NCI-H2171 treated with DMSO at 0.1 percent for 48 hours (cell line): ENCODE data around the gene TWNK.
A peak's percentile ranks its signal among the peaks of the same experiment; 100 is the strongest.

Experiments used
- DNase-seq: peaks from one replicate; lab custom pipeline; 2025; lab: John Stamatoyannopoulos, UW

Gene TWNK

DNA sequence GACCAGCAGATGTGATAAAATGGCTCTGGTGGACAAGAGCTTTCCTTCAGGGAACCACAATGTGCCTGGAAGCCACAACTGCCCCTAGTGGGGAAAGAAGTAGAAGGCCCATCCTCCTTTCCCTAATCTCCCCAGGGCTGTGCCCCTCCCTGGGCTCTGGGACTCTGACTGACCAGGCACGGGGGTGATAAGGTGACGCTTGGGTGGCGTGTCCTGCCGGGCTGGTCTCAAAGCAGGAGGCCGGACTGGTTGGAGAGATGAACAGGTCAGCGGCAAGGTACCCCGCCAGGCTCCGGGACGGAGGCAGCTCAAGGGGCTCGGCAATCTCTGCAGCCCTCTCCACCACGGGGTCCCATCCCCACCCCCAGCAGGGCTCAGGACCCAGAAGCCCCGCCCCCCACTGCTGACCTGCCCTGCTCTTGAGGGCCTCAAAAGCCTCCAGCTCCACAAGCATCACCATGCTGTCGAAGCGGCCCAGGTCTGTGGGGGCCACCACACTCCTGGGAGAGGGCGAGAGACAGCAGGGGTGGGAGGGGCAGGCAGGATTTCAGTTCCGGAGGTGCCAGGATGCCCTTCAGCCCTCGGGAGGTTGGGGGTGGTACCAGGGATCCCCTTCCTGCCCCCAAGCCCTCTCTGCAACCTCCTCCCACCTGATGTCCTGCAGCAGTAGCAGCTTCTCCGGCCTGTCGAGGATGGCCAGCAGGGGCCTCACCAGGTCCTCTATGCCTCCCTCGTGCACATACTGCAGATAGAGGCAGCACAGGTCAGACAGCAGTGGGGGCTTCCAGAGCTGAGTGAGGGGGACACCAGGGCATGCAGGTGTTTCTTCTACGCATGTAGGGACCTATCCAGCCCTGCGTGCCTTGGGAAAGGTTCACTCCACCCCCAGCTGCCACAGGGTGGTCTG lies 24.4 kb downstream of the TWNK start:
- no peak for DNase-seq

DNA sequence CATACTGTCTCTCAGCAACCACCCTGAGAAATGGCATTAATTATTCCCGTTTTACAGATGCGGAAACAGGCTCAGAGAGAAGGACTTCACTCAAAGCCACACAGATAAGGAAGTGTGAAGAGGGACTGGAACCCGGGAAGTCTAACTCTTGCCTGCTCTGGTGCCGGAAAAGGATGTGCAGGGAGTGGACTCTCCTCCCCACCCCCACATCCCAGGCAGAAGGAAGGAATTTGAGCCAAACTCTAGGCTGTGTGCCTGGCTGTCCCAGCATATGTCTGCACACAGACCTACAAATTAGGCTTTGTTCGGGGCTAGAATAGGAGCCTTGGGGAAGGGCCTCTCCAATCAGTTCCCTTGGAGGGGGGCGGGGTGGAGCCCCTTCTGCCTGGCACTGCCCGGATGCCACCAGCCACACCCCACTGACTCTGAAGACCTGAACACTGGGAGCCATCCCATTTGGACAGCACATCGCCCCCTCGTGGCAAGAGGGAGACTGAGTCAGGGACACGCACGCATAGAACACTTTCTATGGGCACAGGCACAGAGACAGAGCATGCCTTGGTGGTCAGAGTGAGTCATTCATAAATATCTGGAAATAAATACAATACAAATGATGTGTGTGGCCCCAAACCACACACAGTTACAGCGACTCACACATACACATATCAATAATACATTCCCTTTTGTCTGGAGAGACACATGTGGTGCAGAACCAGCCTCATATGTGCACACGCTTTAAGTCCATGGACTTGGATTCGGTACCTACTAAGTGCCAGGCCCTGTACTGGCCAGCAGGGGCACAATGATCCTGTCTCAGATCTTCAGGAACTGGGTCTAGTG lies 25.4 kb downstream of the TWNK start:
- DNase-seq, result peak; percentile 50

DNA sequence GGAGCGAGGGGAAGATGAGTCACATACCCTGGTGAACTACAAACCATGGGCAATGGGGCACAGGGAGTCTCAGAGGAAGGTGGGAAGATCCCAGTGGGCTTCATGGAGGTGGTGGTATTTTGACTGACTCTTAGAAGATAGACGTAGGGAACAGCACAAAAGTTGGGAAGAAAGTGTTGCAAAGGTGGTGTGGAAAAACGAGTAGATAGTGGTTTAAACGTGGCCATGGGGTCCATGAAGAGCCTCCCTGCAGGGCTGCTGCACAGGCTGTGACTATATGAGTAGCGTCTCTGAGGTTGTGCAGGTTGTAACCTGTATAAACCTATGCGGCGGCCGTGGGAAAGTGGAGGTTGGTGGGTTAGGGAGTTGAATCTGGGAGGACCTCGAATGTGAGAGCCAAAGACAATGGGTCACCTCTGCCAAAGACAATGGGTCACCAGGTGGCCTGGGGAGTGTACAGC lies 26.1 kb downstream of the TWNK start:
- DNase-seq, result no peak

DNA sequence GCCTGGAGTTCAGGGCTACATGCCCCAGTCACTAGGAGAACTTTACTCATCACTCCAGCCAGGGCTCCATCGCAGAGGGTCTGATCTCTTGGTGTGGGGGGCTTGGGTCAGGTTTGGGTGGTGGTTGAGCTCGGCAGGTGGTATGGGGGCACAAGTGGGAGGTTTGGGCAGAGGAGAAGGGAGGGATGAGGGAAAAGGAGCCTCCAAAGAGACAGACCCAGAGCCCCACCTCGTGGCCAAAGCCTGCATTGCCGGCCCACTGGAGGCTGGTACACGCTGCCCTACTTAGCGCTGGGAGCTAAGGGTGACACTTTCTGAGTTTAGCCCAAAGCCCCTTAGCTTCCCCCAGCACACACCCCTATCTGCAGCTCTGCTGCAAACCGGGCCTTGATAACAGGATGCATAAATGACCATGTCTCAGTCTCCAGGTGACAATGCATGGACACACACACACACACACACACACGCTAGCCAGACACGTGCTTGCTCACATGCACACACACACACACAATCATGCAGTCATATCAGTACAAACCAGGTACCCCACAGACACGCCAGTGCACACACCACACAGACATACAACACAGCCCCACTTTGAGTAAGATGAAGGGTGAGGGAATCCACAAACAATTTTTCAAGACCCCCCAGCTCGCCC lies 27.0 kb downstream of the TWNK start:
- peak; percentile 16 for DNase-seq

DNA sequence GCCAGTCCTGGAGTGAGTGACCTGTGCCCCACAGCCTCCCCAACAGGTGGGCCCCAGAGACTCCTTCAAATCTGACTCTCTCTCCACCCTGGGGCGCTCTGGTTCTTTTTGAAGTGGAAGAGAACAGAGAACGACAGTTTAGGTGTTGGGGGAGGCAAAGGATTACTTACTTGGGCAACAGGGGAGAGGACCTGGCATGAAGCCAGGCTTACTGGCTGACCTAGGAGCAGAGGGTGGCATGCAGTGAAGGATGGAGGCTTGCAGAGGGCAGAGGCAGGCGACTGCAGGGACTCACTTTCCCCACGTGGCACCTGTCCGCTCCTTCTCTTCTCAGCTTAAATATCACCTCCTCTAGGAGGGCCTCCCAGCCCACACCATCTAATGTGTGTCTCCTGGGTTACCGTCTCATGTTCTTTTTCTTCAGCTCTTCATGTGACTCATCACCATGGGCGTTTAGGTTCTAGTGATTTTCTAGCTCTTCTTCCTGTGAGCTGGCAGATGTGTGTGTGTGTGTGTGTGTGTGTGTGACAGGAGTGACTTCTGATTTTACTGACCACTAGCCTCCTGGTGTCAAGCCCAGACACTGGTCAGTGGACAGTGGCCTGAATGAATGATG lies 27.7 kb downstream of the TWNK start:
- no peak for DNase-seq

DNA sequence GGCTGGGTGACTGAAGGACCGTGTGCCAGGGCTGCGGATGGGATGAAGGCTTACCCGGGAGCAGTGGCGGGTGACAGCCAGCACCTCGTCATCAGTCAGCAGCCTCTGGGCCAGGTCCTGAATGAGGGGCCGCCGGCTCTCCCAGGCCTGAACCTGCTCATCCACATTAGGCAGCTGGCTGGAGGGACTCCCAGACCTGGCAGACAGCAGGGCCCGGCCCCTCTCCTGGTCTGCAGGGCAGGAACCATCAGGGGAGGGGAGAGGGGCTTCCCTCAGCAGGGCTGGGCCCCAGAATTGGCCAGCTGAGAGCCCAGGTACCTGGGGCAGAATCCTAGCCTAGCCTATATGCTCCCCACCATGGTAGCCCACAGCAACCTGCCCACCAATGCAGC lies 28.2 kb downstream of the TWNK start:
- DNase-seq, result no peak

DNA sequence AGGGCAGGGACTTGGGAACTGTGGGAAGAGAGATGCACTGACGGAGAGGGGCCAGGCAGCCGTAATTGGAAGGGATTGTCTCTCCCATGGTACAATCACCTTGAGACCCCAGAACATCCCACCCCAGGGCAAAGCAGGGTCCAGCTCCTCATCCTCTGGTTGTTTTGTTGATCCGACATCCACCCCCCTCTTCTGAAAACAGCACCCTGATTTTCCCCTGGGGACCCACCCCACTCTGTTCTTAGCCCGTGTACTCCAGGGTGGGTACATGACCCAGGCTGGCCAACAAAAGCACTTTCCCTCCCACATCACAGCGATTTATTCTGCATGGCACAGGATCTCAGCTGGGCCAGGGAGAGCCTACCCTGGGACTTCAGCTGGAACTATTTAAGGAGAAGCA lies 29.5 kb downstream of the TWNK start:
- no peak for DNase-seq

DNA sequence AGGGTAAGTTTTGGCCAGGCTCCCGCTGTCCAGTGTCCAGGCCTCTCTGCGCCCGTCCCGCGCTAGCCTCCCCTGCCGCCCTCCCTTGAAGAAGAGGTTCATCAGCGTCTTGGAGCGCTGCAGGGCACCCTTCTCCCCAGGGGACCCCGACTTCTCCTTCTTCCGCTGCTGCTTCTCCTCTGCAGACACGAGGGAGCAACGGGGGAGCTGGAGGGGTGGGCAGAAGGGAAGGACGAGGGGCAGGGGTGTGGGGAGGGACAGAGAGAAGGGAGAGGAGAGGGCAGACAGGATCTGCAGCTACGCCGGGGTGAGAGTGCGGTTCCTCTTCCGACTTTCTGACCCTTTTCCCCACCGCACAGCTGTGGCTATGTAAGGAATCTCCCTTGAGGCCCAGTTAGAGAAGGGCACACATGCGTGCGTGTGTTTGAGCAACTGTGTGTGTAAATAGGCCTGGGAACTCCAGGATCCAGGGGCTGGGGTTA lies 30.8 kb downstream of the TWNK start:
- no peak for DNase-seq

DNA sequence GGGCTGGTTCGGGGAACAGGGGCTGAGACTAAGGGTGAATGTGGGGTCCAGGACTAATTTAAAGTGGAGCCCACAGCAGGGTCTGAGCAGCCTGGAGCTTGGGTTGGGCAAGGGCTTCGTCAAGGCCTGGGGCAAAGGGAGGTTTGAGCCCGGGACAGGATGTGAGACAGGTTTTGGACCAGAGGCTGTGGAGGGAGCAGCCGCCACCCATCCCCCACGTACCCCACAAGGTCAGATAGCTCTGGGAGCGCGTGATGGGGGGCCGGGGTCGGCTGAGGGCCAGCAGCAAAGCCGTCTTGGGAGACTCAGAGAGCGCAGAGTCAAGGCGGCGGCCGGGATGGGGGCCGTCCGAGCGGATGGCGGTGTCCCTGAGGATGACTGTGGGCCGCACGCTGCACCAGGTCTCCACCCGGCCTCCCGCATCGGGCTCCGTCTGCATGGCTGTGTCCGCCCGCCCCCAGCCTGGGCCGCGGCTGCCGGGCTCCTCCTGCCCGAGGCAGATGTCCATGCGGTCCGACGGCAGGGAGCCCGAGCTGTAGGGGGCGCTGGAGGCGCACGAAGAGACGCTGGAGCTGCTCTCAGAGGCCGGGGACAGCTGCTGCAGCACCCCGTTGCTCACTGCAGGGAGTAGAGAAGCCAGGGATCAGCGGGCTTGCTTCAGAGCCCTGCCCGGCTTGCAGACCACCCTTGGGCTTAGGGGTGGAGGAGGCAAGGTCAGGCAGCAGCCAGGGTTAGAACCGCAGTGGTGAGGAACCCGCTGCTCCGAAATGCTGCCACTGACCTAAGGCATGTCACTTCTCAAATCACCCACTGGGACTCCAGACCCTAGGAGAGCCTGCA lies 31.5 kb downstream of the TWNK start:
- DNase-seq, result peak; percentile 64

DNA sequence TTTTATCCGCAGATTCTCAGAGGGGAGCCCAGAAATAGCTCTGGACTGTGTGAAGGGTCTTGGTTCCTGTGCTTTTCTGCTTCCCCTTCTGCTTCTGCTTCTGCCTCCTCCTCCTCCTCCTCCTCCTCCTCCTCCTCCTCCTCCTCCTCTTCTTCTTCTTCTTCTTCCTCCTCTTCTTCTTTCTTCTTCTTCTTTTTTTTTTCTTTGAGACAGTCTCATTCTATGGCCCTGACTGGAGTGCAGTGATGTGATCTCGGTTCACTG lies 32.0 kb downstream of the TWNK start:
- no peak for DNase-seq

DNA sequence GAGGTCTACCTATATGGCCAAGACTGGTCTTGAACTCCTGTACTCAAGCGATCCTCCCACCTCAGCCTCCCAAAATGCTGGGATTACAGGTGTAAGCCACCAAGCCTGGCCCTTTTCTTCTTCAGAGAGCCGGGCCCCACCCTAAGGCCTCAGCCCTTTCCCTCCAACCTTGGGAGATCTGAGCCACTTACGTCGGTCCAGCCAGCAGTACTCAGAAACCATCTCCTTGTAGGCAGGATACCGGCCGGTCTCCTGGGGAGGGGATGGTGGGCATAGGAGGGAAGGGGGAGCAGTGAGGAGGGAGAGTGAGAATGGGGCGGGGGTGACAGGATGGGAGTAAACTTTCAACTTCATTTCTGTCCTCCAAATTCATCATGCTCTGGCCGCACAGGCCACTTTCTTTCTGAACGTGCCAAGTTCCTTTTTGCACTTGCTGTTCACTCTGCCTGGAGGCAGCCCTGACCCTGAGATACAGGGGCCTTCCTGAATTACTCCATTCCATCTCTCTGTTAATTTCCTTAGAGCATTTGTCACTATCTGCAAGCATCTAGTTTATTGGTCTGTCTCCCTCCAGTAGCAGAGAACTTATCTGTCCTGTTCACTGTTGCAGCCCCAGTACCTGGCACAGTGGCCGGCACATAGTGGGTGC lies 33.2 kb downstream of the TWNK start:
- DNase-seq, result no peak

DNA sequence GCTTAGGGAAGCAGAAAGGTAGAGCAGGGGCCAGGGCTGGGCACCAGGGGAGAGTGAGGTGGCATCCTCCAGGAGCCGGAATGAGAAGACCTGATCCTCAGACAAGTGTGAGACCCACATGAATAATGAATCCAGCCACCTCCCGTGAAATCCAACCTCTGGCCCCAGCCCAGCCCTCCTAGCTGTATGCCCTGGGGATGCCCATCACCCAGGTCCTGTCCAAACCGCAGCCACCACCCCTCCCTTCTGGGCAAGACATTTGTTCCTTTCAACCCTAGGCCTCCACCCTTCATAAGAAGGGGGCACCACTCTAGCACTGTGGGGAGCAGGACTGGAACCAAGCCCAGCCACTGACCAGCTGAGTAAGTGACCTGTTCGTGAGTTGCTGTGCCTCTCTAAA lies 33.9 kb downstream of the TWNK start:
- no peak for DNase-seq

DNA sequence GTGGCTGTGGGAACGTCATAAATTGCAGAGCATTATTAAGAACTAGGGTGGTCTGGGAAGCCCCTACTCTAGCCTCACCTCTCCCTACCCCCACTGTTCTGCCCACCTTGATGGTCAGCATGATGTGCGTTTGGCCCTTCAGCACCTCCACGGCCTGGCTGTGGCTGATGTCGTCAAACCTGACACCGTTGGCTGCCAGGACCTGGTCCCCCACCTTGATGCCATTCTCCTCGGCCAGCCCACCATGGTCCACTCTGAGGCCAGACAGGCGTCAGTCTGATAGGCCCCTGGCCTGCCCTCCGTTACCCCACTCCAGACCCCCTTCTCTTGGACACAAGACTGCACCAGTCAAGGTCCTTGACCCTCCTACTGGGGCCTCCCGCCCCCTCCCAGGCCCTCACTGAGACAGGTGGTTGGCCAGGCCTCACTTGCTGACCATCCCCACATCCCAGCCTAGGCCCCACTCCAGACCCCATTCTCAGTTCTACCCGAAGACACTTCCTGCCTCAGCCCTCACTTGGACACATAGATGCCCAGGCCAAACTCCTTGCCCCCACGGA lies 34.4 kb downstream of the TWNK start:
- no peak for DNase-seq

DNA sequence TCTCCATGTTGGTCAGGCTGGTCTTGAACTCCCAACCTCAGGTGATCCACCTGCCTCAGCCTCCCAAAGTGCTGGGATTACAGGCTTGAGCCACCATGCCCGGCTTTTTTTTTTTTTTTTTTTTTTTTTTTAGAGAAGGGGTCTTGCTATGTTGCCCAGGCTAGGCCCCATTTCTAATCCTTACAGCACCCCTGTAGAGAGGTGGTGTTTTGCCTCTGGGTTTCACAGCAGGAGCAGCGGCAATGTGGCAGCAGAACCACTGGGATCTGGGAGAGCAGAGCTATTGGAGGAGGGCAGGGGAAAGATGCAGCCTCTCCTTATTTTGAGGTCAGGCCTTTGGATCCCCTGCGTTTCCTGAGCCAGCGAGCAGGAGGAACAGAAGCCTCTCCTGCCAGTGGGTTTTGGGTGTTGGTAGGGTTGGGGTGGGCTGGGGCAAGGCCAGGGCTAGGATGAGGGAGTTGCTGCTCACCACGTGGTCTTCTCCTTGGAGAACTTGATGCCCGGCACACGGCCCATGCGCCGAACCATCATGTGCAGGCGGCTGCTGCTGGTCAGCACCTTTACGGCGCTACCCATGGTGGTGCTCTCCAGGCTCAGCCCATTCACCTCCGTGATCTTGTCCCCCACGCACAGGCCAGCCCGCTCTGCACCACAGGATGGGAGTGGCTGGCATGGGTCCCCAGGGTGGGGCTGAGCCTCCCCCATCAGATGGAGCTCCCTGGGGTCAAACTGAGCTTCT lies 35.8 kb downstream of the TWNK start:
- no peak for DNase-seq

DNA sequence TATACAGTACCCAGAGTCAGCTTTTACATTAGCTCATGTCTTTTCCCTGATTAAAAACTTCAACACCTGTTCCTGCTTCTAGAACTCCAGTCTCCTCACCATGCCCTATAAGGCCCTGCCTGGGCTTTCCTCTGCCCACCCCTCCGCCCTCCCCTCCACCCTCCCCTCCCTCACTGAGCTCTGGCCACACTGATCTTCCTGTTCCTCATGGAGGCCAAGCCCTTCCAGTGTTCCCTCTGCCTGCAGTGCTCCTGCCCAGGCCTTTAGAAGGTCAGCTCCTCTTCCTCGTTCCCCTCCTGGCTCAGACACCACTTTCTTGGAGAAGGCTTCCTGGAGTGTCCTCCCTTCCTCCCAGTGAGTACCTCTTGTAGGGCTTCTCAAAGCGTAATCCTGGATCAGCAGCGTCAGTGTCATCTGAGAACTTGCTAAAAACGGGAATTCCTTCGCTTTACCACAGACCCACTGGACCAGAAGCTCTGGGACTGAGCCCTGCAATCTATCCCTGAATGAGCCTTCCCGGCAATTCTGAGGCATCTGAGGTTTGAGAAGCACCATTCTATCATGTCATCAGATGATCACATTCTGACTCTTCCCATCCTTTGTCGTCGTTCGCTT lies 39.9 kb downstream of the TWNK start:
- no peak for DNase-seq

DNA sequence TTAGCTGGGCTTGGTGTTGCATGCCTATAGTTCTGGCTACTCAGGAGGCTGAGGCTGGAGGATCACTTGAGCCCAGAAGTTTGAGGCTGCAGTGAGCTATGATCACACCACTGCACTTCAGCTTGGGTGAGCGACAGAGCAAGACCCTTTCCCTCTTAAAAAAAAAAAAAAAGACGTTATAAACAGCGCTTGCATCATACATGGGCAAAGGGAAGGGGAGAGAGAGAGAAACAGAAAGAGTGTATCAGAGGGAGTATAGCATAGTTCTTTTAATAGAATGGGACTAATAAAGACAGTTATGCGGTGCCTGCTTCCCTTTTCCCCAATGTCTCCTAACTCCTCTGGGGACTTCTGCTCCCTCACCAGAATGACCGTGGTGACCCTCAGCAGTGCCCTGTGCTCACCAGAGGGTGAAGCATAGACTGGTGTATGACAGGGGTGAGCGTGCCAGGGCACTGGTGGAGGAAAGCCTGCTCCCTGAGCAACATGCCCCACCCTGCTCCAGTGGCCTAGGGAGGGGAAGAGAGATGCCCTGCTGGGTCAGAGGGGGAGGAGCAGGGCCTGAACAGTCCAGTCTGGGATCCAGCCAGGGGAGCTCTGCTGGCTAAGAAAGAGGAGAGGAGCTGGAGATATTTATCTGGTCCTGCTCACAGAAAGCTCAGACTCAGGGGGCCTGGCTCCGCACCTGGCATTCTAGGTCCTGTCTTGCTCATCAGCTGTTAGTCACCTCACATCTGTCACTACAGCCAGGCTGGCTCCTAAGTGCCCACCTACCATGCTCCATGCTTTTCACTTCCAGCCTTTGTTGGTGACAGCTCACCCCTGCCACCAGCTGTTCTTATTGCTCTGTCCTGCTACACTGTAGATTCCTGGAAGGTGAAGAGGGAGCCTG lies 41.3 kb downstream of the TWNK start:
- DNase-seq, result peak; percentile 69

DNA sequence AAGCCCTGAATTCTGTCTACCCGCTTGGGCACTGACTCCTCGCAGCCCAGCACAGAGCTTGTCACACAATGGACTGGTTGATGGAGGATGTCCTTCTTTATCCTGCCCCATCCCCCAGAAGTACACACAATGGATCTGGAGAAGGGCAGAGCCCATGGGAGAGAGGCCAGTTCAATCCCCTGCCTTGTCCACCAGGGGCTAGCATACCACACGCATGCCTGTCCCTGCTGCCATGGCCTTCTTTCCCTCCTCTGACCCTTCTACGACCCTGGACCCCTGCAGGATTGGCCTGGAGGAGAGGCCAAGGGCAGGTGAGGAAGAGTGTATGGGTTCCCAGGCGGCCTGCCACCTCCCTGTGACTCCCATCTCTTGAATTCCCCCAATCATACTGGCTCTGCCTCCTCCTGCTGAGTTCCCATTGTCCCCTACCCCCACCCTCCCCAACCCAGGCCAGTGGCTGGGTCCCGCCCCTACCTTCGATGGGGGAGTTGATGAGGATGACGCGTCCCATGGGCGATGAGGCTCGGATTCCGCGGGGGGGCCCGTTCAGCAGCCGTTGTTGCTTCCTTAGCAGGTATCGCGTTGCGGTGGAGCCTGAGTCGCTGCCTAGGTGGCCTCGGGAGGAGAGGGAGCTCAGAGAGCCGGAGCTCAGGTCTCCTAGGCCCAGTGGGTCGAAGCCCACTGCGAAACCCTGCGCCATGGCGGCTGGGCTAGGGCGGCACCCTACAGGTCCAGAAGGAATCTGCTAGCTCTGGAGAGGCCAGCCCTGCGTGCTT lies 42.4 kb downstream of the TWNK start:
- DNase-seq, result peak; percentile 5
